ENCODE measurements around the gene TMEM150B. TPM values are rescaled to one million over a fixed set of nuclear protein-coding genes. Genes with fewer than 3 reads are reported as not detected.

The TMEM150B gene
- under 1 TPM in 1 of 2 experiments, not detected in 1; 0.26 TPM for total RNA-seq

DNA sequence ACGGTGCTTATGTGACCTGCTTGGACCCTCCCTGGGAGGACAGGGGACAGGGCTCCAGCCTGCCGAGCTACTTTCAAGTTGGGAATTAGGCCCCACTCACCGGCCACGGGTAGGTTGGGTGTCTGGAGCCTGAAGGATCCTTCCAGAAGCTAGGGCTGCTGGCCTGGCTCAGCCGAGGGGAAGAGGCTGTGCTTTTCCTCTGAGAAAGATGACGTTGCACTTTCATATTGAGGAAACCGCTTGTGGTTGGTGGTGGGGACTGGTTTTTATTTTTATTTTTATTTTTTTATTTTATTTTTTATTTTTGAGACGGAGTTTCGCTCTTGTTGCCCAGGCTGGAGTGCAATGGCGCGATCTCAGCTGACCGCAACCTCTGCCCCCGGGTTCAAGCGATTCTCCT lies at the start of gene TMEM150B:
TMEM150B (minus strand) TSS at position 170 of the 400 bp plus-strand sequence. CDS start 4,305 bp downstream, outside the sequence.
- Mint-ChIP-seq H3K4me3 (no peak within 1 kb of the TSS), H3K27ac (peak within 1 kb of the TSS; percentile 48), H3K27me3 (ENCODE audit: low read depth) (peaks cover 4% of the 10 kb centered on the region), H3K36me3 (ENCODE audit: low read depth) (no peaks in the 10 kb centered on the region), H3K4me1 (ENCODE audit: low read depth) (peaks cover 18% of the 10 kb centered on the region), H3K9me3 (ENCODE audit: insufficient read depth) (no peaks in the 10 kb centered on the region)
- peak; percentile 40 for ATAC-seq
- DNase-seq = no peak
- POLR2A ChIA-PET = no interaction called here
- CTCF ChIA-PET = no interaction called here

DNA sequence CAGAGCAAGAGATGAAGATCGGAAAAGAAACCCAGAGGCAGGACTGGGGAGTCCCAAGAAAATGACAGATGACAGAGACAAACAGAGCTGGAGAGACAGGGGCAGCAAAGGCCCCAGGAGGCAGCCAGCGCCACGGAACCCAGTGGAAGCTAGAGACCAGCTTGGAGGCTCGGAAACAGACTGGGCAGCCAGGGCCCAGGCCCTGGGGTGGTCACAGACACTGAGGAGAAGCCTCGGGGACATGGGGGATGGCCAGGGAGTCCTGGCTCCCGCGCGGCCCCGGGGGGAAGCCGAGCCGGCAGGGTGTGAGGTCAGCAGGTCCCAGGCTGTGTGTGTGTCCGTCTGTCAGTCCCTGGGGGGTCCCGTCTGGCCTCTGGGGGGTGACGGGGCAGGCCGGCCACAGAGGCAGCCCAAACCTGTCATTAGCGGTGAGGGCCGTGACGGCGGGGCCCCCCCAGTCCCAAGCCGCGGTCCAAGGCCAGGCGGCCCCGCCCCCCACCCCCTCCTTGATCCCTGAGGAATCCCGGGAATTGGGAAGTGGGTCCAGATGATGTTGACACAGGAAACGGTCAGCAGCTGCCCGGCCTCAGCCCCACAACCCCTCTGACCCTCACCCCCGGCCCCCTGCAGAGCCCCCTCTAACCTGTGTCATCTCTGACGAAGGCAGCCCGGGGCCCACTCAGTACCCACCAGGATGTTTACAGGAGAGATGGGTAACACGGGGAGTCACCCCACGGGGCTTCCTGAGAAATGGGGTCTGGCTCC lies 49.0 kb upstream of the TMEM150B start:
- H3K27ac Mint-ChIP-seq = no peak overlapping the region
- H3K27me3 Mint-ChIP-seq (ENCODE audit: low read depth) = peaks cover 28% of the 10 kb centered on the region
- DNase-seq (no peak), ATAC-seq (no peak)
- no peaks in the 10 kb centered on the region for H3K9me3 Mint-ChIP-seq (ENCODE audit: insufficient read depth)
- H3K4me3 Mint-ChIP-seq = no peak overlapping the region
- peaks cover 11% of the 10 kb centered on the region for H3K4me1 Mint-ChIP-seq (ENCODE audit: low read depth)
- POLR2A ChIA-PET = interaction anchor here (0.6 kb wide), 1 partner anchor 104 kb away, joined by 3 read pairs; no protein-coding TSS in a partner anchor
- CTCF ChIA-PET = no interaction called here
- peaks cover 2% of the 10 kb centered on the region for H3K36me3 Mint-ChIP-seq (ENCODE audit: low read depth)

- Mint-ChIP-seq H3K27ac (no peak overlapping the region), H3K9me3 (ENCODE audit: insufficient read depth) (no peaks in the 10 kb centered on the region), H3K4me3 (no peak overlapping the region)
These were observed 48.3 kb upstream of the TMEM150B start for GRCh38 chr19:55373306-55373992.

DNA sequence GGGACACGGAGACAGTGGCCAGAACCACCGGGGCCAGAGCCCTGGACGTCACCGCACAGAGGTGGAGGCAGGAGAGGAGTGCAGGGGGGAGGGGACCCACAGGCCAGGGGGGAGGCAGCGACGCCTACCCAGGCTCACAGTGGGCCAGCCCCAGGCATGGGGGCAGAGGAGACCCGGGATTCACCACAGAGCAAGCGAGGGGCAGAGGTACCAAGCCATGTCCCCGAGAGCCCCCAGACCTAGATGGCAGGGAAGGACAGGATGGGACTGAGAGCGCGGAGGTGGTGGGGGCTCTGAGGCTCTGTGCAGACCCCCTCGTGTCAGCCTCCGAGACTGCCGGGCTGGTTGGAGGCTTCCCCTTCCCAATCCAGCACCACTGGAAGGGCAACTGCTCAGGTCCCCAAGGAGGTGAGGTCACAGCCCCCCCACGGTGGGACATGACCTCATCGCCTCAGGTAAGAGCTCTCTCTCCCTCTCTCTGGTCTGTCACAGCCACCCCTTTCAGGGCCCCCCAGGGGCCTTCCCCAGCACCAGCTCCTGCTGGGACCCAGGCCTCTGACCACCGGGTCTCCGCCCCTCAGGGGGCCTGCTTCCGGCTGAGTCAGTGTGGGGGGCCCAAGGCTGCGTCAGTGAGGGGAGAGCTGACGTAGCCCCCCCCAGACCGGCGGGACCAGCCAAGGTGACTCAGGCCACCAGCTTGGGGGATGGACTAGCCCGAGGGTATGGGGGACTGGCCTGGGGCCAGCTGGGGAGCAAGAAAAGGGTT lies 47.4 kb upstream of the TMEM150B start:
- Mint-ChIP-seq H3K27ac (no peak overlapping the region), H3K36me3 (ENCODE audit: low read depth) (peaks cover 2% of the 10 kb centered on the region), H3K4me1 (ENCODE audit: low read depth) (peaks cover 11% of the 10 kb centered on the region), H3K9me3 (ENCODE audit: insufficient read depth) (no peaks in the 10 kb centered on the region), H3K27me3 (ENCODE audit: low read depth) (peaks cover 37% of the 10 kb centered on the region), H3K4me3 (no peak overlapping the region)
- CTCF ChIA-PET = interaction anchor here (0.5 to 1.2 kb wide), 2 partner anchors 35 to 131 kb away, joined by 3 read pairs; no protein-coding TSS in a partner anchor
- ATAC-seq = no peak
- DNase-seq = no peak
- POLR2A ChIA-PET = interaction anchor here (0.6 to 1.4 kb wide), 2 partner anchors 12 to 14 kb away, joined by 3 to 6 read pairs; partner anchors contain the start of gene TMEM238

More at GRCh38 chr19:55373306-55373992, 48.3 kb upstream of the TMEM150B start:
- Mint-ChIP-seq H3K27me3 (ENCODE audit: low read depth) (peaks cover 33% of the 10 kb centered on the region), H3K4me1 (ENCODE audit: low read depth) (peaks cover 11% of the 10 kb centered on the region), H3K36me3 (ENCODE audit: low read depth) (peaks cover 2% of the 10 kb centered on the region)
- ATAC-seq (no peak), DNase-seq (no peak)
- CTCF ChIA-PET = interaction anchor here (1.2 kb wide), 1 partner anchor 130 kb away, joined by 3 read pairs; no protein-coding TSS in a partner anchor
- POLR2A ChIA-PET = interaction anchor here (0.6 to 1.4 kb wide), 2 partner anchors 11 to 103 kb away, joined by 3 to 6 read pairs; partner anchors contain the start of gene TMEM238

DNA sequence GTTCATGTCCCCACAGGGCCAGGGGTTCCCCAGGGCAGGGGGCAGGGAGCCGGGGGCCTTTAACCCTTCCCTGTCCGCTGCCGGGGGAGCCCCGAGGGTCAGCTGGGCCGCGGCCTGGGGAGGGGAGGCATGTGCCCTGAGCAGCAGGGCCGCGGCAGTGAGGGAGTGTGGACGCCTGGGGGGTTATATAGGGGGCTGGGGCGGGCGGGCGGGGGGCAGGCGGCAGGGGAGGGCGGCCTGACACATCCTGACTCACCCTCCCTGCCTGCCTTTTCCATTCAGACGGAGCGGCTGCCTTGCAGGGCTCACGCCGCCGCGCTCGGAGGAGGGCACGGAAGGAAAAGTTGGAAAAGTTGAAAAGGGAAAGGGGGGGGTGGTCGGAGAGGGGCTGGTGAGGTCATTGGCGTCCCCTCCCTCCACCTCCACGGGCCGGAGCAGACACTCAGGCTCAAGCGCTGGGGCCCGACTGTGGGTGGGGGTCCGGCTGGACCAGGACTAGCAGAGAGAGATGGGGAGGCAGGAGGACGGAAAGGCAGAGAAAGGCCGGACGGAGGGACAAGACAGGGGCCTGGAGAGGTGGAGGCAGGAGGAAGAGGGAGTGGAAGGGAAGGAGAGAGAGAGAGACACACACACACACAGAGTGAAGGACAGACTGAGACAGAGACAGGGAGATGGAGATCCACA lies 45.3 kb upstream of the TMEM150B start, which contains the start of gene IL11:
IL11 (minus strand) TSS at position 159 of the 684 bp plus-strand sequence; CDS start at position 6, 153 bp downstream.
- Mint-ChIP-seq H3K4me1 (ENCODE audit: low read depth) (peaks cover 11% of the 10 kb centered on the region), H3K4me3 (no peak within 1 kb of the TSS), H3K27ac (no peak within 1 kb of the TSS), H3K9me3 (ENCODE audit: insufficient read depth) (no peaks in the 10 kb centered on the region), H3K36me3 (ENCODE audit: low read depth) (peaks cover 2% of the 10 kb centered on the region), H3K27me3 (ENCODE audit: low read depth) (peaks cover 40% of the 10 kb centered on the region)
- no peak for ATAC-seq
- DNase-seq = no peak
- ChIA-PET CTCF (no interaction called here), POLR2A (interaction anchor here (0.9 to 2.3 kb wide), 2 partner anchors 13 to 14 kb away, joined by 3 to 7 read pairs; partner anchors contain the start of gene TMEM238)

- H3K4me1 Mint-ChIP-seq (ENCODE audit: low read depth) = peaks cover 11% of the 10 kb centered on the region
- DNase-seq = peak; percentile 38
These were observed 44.6 kb upstream of the TMEM150B start for GRCh38 chr19:55369653-55370304.

GRCh38 chr19:55368701-55369563 lies 43.8 kb upstream of the TMEM150B start:
- DNase-seq (no peak), ATAC-seq (peak; percentile 46)
- H3K4me3 Mint-ChIP-seq = no peak overlapping the region
- no peaks in the 10 kb centered on the region for H3K9me3 Mint-ChIP-seq (ENCODE audit: insufficient read depth)
- ChIA-PET CTCF (interaction anchor here (0.8 kb wide), 1 partner anchor 29 kb away, joined by 3 read pairs; the partner anchor contains the start of gene KMT5C), POLR2A (interaction anchor here (1.0 to 2.3 kb wide), 3 partner anchors 15 to 34 kb away, joined by 3 to 7 read pairs (median 3); partner anchors contain the start of gene TMEM238)
- peaks cover 11% of the 10 kb centered on the region for H3K4me1 Mint-ChIP-seq (ENCODE audit: low read depth)
- peaks cover 2% of the 10 kb centered on the region for H3K36me3 Mint-ChIP-seq (ENCODE audit: low read depth)
- no peak overlapping the region for H3K27ac Mint-ChIP-seq
- peaks cover 40% of the 10 kb centered on the region for H3K27me3 Mint-ChIP-seq (ENCODE audit: low read depth)

More at GRCh38 chr19:55369653-55370304, 44.6 kb upstream of the TMEM150B start:
- Mint-ChIP-seq H3K9me3 (ENCODE audit: insufficient read depth) (no peaks in the 10 kb centered on the region), H3K27ac (no peak overlapping the region), H3K36me3 (ENCODE audit: low read depth) (peaks cover 2% of the 10 kb centered on the region), H3K27me3 (ENCODE audit: low read depth) (peaks cover 40% of the 10 kb centered on the region), H3K4me3 (no peak overlapping the region)
- ChIA-PET CTCF (no interaction called here), POLR2A (interaction anchor here (1.5 to 2.3 kb wide), 2 partner anchors 14 to 18 kb away, joined by 3 to 7 read pairs; partner anchors contain the start of gene TMEM238)
- ATAC-seq = peak; percentile 50

- ChIA-PET POLR2A (interaction anchor here (1.0 to 2.3 kb wide), 3 partner anchors 16 to 34 kb away, joined by 3 to 7 read pairs (median 3); partner anchors contain the start of gene TMEM238), CTCF (interaction anchor here (0.8 kb wide), 1 partner anchor 29 kb away, joined by 3 read pairs; the partner anchor contains the start of gene KMT5C)
- peaks cover 8% of the 10 kb centered on the region for H3K4me1 Mint-ChIP-seq (ENCODE audit: low read depth)
- no peak overlapping the region for H3K4me3 Mint-ChIP-seq
- H3K27me3 Mint-ChIP-seq (ENCODE audit: low read depth) = peaks cover 35% of the 10 kb centered on the region
- DNase-seq = no peak
- no peak for ATAC-seq
- peaks cover 2% of the 10 kb centered on the region for H3K36me3 Mint-ChIP-seq (ENCODE audit: low read depth)
- H3K9me3 Mint-ChIP-seq (ENCODE audit: insufficient read depth) = no peaks in the 10 kb centered on the region
- no peak overlapping the region for H3K27ac Mint-ChIP-seq
These were observed 43.0 kb upstream of the TMEM150B start for GRCh38 chr19:55368106-55368505.

DNA sequence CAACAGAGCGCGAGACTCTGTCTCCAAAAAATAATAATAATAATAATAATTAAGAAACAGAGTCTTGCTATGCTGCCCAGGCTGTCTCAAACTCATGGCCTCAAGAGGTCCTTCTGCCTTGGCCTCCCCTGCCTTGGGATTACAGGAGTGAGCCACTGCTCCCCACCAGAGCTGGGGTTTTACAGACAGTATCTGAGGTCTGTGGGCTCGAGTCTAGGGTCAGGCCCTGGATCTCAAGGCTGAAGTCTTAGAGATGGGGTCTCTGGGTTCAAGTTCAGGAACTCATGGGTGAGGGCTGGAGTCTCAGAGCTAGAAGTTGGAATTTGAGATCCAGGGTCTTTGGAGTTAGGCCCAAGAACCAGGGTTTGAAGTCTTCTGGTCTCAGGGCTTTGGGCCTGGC lies 41.6 kb upstream of the TMEM150B start:
- ATAC-seq = no peak
- Mint-ChIP-seq H3K9me3 (ENCODE audit: insufficient read depth) (no peaks in the 10 kb centered on the region), H3K27me3 (ENCODE audit: low read depth) (peaks cover 30% of the 10 kb centered on the region), H3K36me3 (ENCODE audit: low read depth) (peaks cover 2% of the 10 kb centered on the region), H3K4me1 (ENCODE audit: low read depth) (peaks cover 4% of the 10 kb centered on the region), H3K27ac (no peak overlapping the region), H3K4me3 (no peak overlapping the region)
- ChIA-PET CTCF (interaction anchor here (1.1 kb wide), 1 partner anchor 16 kb away, joined by 3 read pairs; no protein-coding TSS in a partner anchor), POLR2A (interaction anchor here (0.9 to 1.0 kb wide), 2 partner anchors 18 to 28 kb away, joined by 3 to 4 read pairs; no protein-coding TSS in a partner anchor)
- no peak for DNase-seq
